ENCODE data around the gene ARGLU1. TPM values are rescaled to one million over a fixed set of nuclear protein-coding genes. Genes with fewer than 3 reads are reported as not detected.

ARGLU1 gene
- total and polyA plus RNA-seq, 2 experiments from 2014 or later, result 108 to 166 TPM

GRCh38 chr13:106614874-106615273 is 46.9 kb upstream of the ARGLU1 start (continued):
- TF ChIP-seq ZNF462 (CRISPR knock-in tag; IDR thresholded peaks at IDR 0.05) (no peak), NANOG (IDR thresholded peaks at IDR 0.05; ENCODE audit: borderline replicate concordance) (no peak), STAT1 (IDR thresholded peaks at IDR 0.05; ENCODE audit: unreplicated experiment) (no peak), ZNF331 (CRISPR knock-in tag; IDR thresholded peaks at IDR 0.05; ENCODE audit: low read depth) (no peak), JUNB (IDR thresholded peaks at IDR 0.05; ENCODE audit: unreplicated experiment) (no peak), POLR2AphosphoS5 (IDR thresholded peaks at IDR 0.05; ENCODE audit: low read depth) (no peak), EZH2 (IDR thresholded peaks at IDR 0.05; ENCODE audit: low read depth, unreplicated experiment) (no peak)

- H3K4me1 Mint-ChIP-seq, result 0 out of 3 replicates have a peak, but pooled peaks cover 3% of the 10 kb centered on the region
- H3K4me2 ChIP-seq, result no peak overlapping the region
- DNase-seq (ENCODE audit: low spot score) (no peak), ATAC-seq (no peak)
- no peaks in the 10 kb centered on the region for H3K36me3 Mint-ChIP-seq (ENCODE audit: low read depth)
- no peak overlapping the region for H3K4me3 ChIP-seq
- no peak overlapping the region for H3K27ac ChIP-seq (ENCODE audit: low read depth)
- H4K20me1 ChIP-seq (replicated peaks; ENCODE audit: insufficient read depth), result no peaks in the 10 kb centered on the region
- no peaks in the 10 kb centered on the region for H3K27me3 ChIP-seq (ENCODE audit: insufficient read depth)
- H3K4me3 Mint-ChIP-seq, result no peak overlapping the region
- H3K9me2 ChIP-seq (ENCODE audit: insufficient read depth), result 0 out of 2 replicates have a peak, but pooled peaks cover 4% of the 10 kb centered on the region
- no peaks in the 10 kb centered on the region for H3F3A ChIP-seq (replicated peaks; ENCODE audit: low read depth)
- no peaks in the 10 kb centered on the region for H3K27me3 Mint-ChIP-seq (ENCODE audit: insufficient read depth, low read depth, poor library complexity)
- no peaks in the 10 kb centered on the region for H3K9me3 Mint-ChIP-seq
- H3K27ac Mint-ChIP-seq, result no peak overlapping the region
- TF ChIP-seq POLR2AphosphoS5 (IDR thresholded peaks at IDR 0.05; ENCODE audit: low read depth), result no peak
- no peak for TF ChIP-seq JUNB (IDR thresholded peaks at IDR 0.05; ENCODE audit: unreplicated experiment)
- TF ChIP-seq ZNF114 (CRISPR knock-in tag; IDR thresholded peaks at IDR 0.05), result no peak
- TF ChIP-seq NANOG (IDR thresholded peaks at IDR 0.05; ENCODE audit: borderline replicate concordance), result no peak
- H3K4me1 ChIP-seq (ENCODE audit: insufficient read depth), result no peaks in the 10 kb centered on the region
- H2AFZ ChIP-seq, result no peak overlapping the region
- no peaks in the 10 kb centered on the region for H3K79me2 ChIP-seq (replicated peaks; ENCODE audit: insufficient read depth)
- H3K36me3 ChIP-seq (ENCODE audit: insufficient read depth), result no peaks in the 10 kb centered on the region
Measured at GRCh38 chr13:106612688-106613087, 44.8 kb upstream of the ARGLU1 start.

Measured in GM23338 (cell line).